K562 (cell line): Measurements from ENCODE around the gene GAL3ST2. TPM values are rescaled to one million over a fixed set of nuclear protein-coding genes. Genes with fewer than 3 reads are reported as not detected.

ENCODE experiments used
- BMI1 ChIP-seq: fragments of 150-350 bp; IDR thresholded peaks from 2 replicates; pipeline ENCODE4 v1.6.1; 2014; ENCODE audit warnings: low read length
- BRF2 ChIP-seq: IDR thresholded peaks from 3 replicates; pipeline ENCODE4 v1.6.1; 2011; ENCODE audit warnings: borderline replicate concordance, mild to moderate bottlenecking; ENCODE audit not compliant: insufficient read length, insufficient read depth
- CHD2 ChIP-seq: IDR thresholded peaks from 2 replicates; pipeline ENCODE4 v1.6.1; 2011; ENCODE audit warnings: low read depth, low read length
- DLX4 ChIP-seq: fragments of 250-450 bp; sonication (Bioruptor Pico); IDR thresholded peaks from 2 replicates; pipeline ENCODE4 v1.6.1; 2021; ENCODE audit warnings: mild to moderate bottlenecking
- HMG20A ChIP-seq: fragments of 450-650 bp; formaldehyde crosslinking; conservative IDR thresholded peaks from 2 replicates; pipeline ENCODE4 v1.4.0; 2020; ENCODE audit warnings: mild to moderate bottlenecking, mixed read lengths
- KLF6 ChIP-seq: fragments of 250-450 bp; sonication (Bioruptor Pico); IDR thresholded peaks from 2 replicates; pipeline ENCODE4 v1.4.0; 2020; ENCODE audit warnings: mild to moderate bottlenecking, moderate library complexity, borderline replicate concordance
- MAFK ChIP-seq: IDR thresholded peaks from 2 replicates; pipeline ENCODE4 v1.6.1; 2011; ENCODE audit warnings: low read length, improper control_type of control experiment
- MEF2A ChIP-seq: IDR thresholded peaks from 2 replicates; pipeline ENCODE4 v1.6.1; 2011; ENCODE audit warnings: low read depth, mild to moderate bottlenecking, low read length, moderate library complexity; ENCODE audit not compliant: control insufficient read depth
- NR1H2 ChIP-seq: sonication (generic); formaldehyde crosslinking; IDR thresholded peaks from 2 replicates; pipeline ENCODE4 v1.4.0; 2020; ENCODE audit warnings: mild to moderate bottlenecking, missing genetic modification reagents
- SIN3A ChIP-seq, 2 experiments: fragments of 150-350 bp in 1 of 2; IDR thresholded peaks; 2 replicates each; pipeline ENCODE4 v1.6.1; 2011 to 2016; ENCODE audit warnings: borderline replicate concordance in 2 of 2, low read depth in 2 of 2, low read length in 2 of 2, mild to moderate bottlenecking in 2 of 2, moderate library complexity in 2 of 2; ENCODE audit not compliant: control insufficient read depth in 1 of 2
- SMAD2 ChIP-seq: fragments of 150-350 bp; IDR thresholded peaks from 2 replicates; pipeline ENCODE4 v1.6.1; 2014; ENCODE audit warnings: low read depth, mild to moderate bottlenecking, low read length
- ZC3H11A ChIP-seq: IDR thresholded peaks from 2 replicates; pipeline ENCODE4 v1.6.1; 2012; ENCODE audit warnings: low read depth, low read length, improper control_type of control experiment
- polyA plus RNA-seq, 8 experiments: library from polyadenylated mRNA; depleted of rRNA in 4 of 8; stranded (reverse) in 5 of 8; unstranded in 3 of 8; fragments of >200 nt; fragmentation: Nextera tagmentation in 2 of 8; fragmentation: Illumina TruSeq in 1 of 8; extraction: Ambion mirVana in 2 of 8; extraction: Trizol in 1 of 8; gene quantifications; 2 replicates each; pipeline versions ENCODE4 v1.2.1 to v1.2.3, GENCODE V29; 2011 to 2014; ENCODE audit warnings: inconsistent platforms in 1 of 8, missing spikeins in 1 of 8
- total RNA-seq, 7 experiments: library from RNA; depleted of rRNA in 6 of 7; stranded (reverse); fragments of >200 nt in 6 of 7; fragmentation: Illumina TruSeq in 2 of 7; extraction: Trizol in 2 of 7; gene quantifications; 2 replicates each; pipeline versions ENCODE4 v1.2.1 to v1.2.3, GENCODE V29; 2011 to 2021; ENCODE audit warnings: low replicate concordance in 1 of 7
- TF ChIP-seq, protein P1 (sequence below): IDR thresholded peaks from 2 replicates; pipeline ENCODE4 v1.6.1; 2016; ENCODE audit warnings: missing genetic modification characterization, missing compliant biosample characterization
- TF ChIP-seq, protein P2 (sequence below): fragments of 450-650 bp; IDR thresholded peaks from 2 replicates; pipeline ENCODE4 v1.7.0; 2016; ENCODE audit warnings: borderline replicate concordance

Gene GAL3ST2
- total and polyA plus RNA-seq, 9 of the 15 experiments (the other 6 are each of a cell fraction or from before 2014, with no cell fraction given), result 0.42 TPM; not detected in 8

- TF ChIP-seq BRF2 (no peak), HMG20A (CRISPR knock-in tag) (no peak), BMI1 (no peak), DLX4 (CRISPR knock-in tag) (no peak), SMAD2 (no peak), CHD2 (no peak), SIN3A (IDR thresholded peaks at IDR 0.05; ENCODE audit: borderline replicate concordance in 2 of 2, control insufficient read depth in 1 of 2, low read depth in 2 of 2, low read length in 2 of 2) (no peak), ZC3H11A (no peak), MEF2A (no peak), NR1H2 (CRISPR knock-in tag) (no peak), MAFK (no peak), KLF6 (CRISPR knock-in tag) (no peak)
- TF ChIP-seq, protein P1, sequence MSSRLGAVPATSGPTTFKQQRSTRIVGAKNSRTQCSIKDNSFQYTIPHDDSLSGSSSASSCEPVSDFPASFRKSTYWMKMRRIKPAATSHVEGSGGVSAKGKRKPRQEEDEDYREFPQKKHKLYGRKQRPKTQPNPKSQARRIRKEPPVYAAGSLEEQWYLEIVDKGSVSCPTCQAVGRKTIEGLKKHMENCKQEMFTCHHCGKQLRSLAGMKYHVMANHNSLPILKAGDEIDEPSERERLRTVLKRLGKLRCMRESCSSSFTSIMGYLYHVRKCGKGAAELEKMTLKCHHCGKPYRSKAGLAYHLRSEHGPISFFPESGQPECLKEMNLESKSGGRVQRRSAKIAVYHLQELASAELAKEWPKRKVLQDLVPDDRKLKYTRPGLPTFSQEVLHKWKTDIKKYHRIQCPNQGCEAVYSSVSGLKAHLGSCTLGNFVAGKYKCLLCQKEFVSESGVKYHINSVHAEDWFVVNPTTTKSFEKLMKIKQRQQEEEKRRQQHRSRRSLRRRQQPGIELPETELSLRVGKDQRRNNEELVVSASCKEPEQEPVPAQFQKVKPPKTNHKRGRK (tag), result no peak
- TF ChIP-seq, protein P2, sequence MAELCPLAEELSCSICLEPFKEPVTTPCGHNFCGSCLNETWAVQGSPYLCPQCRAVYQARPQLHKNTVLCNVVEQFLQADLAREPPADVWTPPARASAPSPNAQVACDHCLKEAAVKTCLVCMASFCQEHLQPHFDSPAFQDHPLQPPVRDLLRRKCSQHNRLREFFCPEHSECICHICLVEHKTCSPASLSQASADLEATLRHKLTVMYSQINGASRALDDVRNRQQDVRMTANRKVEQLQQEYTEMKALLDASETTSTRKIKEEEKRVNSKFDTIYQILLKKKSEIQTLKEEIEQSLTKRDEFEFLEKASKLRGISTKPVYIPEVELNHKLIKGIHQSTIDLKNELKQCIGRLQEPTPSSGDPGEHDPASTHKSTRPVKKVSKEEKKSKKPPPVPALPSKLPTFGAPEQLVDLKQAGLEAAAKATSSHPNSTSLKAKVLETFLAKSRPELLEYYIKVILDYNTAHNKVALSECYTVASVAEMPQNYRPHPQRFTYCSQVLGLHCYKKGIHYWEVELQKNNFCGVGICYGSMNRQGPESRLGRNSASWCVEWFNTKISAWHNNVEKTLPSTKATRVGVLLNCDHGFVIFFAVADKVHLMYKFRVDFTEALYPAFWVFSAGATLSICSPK, result no peak
These were observed 11.5 kb downstream of the GAL3ST2 start (continued) for GRCh38 chr2:241788135-241788534.
